ENCODE results near the gene SPECC1.

SPECC1 gene

DNA sequence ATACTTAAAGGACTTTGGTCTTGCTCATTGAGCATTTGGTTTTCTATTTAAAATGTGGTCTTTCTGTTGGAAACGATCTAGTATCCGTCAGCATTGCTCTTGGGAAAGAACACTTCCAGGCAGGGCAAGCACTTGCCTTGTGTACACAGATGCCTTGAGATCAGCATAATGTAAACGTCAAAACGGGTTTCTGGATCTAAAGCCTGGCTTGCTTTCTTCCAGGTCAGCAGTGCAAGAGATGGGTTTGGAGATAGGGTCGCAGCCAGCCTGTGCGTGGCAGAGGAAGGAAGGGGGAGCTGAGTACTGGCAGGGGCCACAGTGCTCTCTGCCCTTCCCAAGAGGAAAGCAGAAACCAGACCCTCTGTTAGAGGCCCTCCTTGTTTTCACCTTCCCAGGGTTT lies 282.7 kb downstream of the SPECC1 start:
- no peak for DNase-seq (ENCODE audit: low read depth)
- H3K4me3 ChIP-seq (ENCODE audit: low read depth, low read length): no peak overlapping the region
- TF ChIP-seq POLR2A (IDR thresholded peaks at IDR 0.05; ENCODE audit: extremely low read depth, insufficient read length): no peak

DNA sequence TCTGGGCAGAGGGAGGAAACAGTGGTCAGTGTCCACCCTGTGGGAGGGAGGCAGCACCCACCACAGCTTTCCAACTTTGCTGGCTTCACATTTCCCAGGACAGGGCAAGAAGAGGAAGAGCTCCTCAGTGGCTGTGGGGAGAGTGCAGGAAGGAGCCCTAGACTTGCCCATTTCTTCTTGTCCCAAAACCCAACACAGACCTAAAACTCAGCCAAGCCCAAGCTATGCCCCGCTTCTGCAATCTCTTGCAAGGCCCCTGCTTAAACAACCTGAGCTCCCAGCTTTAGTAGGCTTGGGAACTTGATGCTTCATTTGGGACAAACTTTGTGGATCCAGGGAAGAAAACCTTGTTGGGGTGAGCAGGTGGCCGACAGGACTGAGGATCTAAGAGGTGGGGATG lies 284.3 kb downstream of the SPECC1 start:
- no peak for DNase-seq (ENCODE audit: low read depth)
- TF ChIP-seq, protein P1, sequence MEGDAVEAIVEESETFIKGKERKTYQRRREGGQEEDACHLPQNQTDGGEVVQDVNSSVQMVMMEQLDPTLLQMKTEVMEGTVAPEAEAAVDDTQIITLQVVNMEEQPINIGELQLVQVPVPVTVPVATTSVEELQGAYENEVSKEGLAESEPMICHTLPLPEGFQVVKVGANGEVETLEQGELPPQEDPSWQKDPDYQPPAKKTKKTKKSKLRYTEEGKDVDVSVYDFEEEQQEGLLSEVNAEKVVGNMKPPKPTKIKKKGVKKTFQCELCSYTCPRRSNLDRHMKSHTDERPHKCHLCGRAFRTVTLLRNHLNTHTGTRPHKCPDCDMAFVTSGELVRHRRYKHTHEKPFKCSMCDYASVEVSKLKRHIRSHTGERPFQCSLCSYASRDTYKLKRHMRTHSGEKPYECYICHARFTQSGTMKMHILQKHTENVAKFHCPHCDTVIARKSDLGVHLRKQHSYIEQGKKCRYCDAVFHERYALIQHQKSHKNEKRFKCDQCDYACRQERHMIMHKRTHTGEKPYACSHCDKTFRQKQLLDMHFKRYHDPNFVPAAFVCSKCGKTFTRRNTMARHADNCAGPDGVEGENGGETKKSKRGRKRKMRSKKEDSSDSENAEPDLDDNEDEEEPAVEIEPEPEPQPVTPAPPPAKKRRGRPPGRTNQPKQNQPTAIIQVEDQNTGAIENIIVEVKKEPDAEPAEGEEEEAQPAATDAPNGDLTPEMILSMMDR (IDR thresholded peaks at IDR 0.05; ENCODE audit: low read depth, low read length): no peak
- no peak for TF ChIP-seq POLR2A (IDR thresholded peaks at IDR 0.05; ENCODE audit: extremely low read depth, insufficient read length)
- TF ChIP-seq, protein P2, sequence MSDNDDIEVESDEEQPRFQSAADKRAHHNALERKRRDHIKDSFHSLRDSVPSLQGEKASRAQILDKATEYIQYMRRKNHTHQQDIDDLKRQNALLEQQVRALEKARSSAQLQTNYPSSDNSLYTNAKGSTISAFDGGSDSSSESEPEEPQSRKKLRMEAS (IDR thresholded peaks at IDR 0.05; ENCODE audit: low read depth, low read length): no peak
- no peak for TF ChIP-seq MYC (IDR thresholded peaks at IDR 0.05; ENCODE audit: low read depth, low read length)
- H3K4me3 ChIP-seq (ENCODE audit: low read depth, low read length): no peak overlapping the region

DNA sequence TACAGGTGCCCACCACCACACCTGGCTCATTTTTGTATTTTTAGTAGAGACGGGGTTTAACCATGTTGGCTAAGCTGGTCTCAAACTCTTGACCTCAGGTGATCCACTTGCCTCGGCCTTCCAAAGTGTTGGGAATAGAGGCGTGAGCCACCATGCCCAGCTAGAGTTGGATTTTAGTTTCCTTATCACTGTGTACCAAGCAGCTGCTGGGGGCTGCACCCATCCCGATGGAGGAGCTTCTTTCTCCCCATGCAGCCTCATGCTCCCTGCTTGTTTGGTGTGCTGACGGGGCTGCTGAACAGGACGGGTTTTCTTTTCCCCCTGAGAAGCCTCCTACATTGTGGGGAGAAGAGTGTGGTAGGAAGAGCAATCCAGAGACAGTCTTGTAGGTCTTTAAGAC lies 285.0 kb downstream of the SPECC1 start:
- TF ChIP-seq POLR2A (IDR thresholded peaks at IDR 0.05; ENCODE audit: extremely low read depth, insufficient read length): no peak
- no peak for TF ChIP-seq MYC (IDR thresholded peaks at IDR 0.05; ENCODE audit: low read depth, low read length)
- TF ChIP-seq, protein P2 (IDR thresholded peaks at IDR 0.05; ENCODE audit: low read depth, low read length): no peak
- TF ChIP-seq, protein P1 (IDR thresholded peaks at IDR 0.05; ENCODE audit: low read depth, low read length): no peak
- no peak for DNase-seq (ENCODE audit: low read depth)

DNA sequence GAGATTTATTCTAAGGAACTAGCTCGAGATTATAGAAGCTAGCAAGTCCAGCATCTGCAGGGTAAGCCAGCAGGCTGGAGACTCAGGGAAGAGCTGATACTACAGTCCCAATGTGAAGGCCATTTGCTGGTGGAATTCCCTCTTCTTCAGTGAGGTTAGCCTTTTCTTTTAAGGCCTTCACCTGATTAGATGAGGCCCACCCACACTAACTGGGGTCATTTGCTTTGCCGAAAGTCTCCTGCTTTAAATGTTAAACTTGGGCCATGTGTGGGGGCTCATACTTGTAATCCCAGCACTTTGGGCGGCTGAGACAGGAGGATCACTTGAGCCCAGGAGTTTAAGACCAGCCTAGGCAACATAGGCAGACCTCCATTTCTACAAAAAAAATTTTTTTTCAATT lies 289.9 kb downstream of the SPECC1 start:
- TF ChIP-seq, protein P1 (IDR thresholded peaks at IDR 0.05; ENCODE audit: low read depth, low read length): no peak
- TF ChIP-seq MYC (IDR thresholded peaks at IDR 0.05; ENCODE audit: low read depth, low read length): no peak
- no peak for TF ChIP-seq POLR2A (IDR thresholded peaks at IDR 0.05; ENCODE audit: extremely low read depth, insufficient read length)
- TF ChIP-seq, protein P2 (IDR thresholded peaks at IDR 0.05; ENCODE audit: low read depth, low read length): no peak
- no peak overlapping the region for H3K4me3 ChIP-seq (ENCODE audit: low read depth, low read length)
- no peak for DNase-seq (ENCODE audit: low read depth)

More for the DNA sequence above, 285.0 kb downstream of the SPECC1 start:
- no peak overlapping the region for H3K4me3 ChIP-seq (ENCODE audit: low read depth, low read length)

DNA sequence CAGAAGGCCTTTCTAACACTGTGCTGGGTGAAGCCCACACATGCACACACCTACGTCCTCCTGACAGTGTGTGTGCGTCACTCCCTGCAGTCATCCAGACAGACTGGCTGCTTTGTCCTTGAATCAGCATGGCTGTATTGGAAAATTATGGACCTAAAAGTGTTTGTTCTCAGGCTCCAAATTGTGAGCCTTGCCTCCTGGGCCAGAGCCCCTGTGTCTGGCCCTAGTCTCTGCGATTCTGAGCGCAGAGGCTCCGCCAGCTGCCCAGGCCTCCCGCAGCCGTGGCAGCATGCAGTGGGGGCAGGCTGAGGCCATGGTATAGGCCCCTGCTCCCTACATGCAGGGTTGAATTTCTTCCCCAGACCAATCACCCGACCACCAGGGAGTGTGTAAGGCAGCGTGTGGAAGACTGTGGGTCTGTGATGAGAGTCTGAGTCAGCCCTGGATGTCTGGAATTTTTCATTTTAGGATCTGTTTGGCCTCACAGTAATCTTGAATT lies 291.3 kb downstream of the SPECC1 start:
- no peak overlapping the region for H3K4me3 ChIP-seq (ENCODE audit: low read depth, low read length)
- no peak for DNase-seq (ENCODE audit: low read depth)
- TF ChIP-seq, protein P2 (IDR thresholded peaks at IDR 0.05; ENCODE audit: low read depth, low read length): no peak
- TF ChIP-seq, protein P1 (IDR thresholded peaks at IDR 0.05; ENCODE audit: low read depth, low read length): no peak
- TF ChIP-seq MYC (IDR thresholded peaks at IDR 0.05; ENCODE audit: low read depth, low read length) (no peak), POLR2A (IDR thresholded peaks at IDR 0.05; ENCODE audit: extremely low read depth, insufficient read length) (no peak)

DNA sequence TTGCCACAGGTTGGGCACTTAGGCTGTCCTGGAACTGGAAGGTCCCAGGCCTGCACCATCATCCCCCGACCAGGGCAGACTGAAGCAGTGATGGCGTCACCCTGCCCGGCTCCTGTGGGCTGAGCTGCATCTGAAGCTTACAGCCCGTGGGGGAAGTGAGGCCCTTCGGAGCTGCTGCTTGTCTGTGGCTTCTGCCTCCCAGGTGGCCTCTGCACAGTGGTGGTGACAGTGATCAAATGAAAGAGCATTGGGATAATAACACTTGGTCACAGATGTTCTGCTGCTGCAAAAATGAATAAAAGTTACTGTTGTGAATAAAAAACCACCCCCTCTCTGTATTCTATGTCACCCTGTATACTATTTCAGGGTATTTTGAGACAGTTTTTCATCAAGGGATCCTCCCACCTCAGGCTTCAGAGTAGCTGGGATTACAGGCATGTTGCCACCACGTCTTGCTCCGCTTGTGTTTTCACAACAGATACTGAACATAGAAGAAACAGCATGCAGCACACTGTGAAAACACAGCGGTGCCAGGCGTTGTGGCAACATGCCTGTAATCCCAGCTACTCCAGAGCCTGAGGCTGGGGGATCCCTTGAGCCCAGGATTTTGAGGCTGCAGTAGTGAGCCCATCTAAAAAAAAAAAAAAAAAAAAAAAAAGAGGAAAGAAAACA lies 293.2 kb downstream of the SPECC1 start:
- DNase-seq (ENCODE audit: low read depth): peak; percentile 71

More for the DNA sequence above, 293.2 kb downstream of the SPECC1 start:
- no peak overlapping the region for H3K4me3 ChIP-seq (ENCODE audit: low read depth, low read length)
- TF ChIP-seq, protein P2 (IDR thresholded peaks at IDR 0.05; ENCODE audit: low read depth, low read length): 0 out of 2 replicates have a peak, but pooled peaks have one; percentile 32
- TF ChIP-seq, protein P1 (IDR thresholded peaks at IDR 0.05; ENCODE audit: low read depth, low read length): no peak
- TF ChIP-seq POLR2A (IDR thresholded peaks at IDR 0.05; ENCODE audit: extremely low read depth, insufficient read length): no peak
- TF ChIP-seq MYC (IDR thresholded peaks at IDR 0.05; ENCODE audit: low read depth, low read length): no peak

Data from NB4 (cell line).